ENCODE data around the gene OR5H1. TPM values are rescaled to one million over a fixed set of nuclear protein-coding genes. Genes with fewer than 3 reads are reported as not detected.

Gene OR5H1
- total RNA-seq (not detected), polyA plus RNA-seq (not detected)
- long read RNA-seq, donor 1: 0 reads
- long read RNA-seq, donor 2: 0 reads

DNA sequence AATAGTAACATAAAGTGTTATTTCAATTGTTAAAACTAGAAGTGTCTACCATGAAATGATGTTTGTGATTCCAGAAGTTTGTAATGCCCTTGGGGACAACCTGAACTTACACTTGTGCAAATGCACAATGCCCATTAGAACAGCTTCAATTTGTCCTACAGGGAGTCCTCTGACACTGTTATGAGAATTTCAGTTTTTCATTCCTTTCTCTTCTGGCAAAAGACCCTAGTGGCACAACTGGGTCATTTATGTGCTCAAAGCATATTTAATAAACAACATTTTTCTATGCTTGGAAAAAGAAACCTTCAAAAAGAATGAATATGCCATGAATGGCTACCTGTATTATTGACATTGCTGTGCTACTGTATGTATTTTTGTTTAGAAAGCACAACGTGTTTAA, at the start of gene OR5H1:
Gene OR5H1 (plus strand): TSS at position 301 of the 400 bp plus-strand sequence. CDS start 1,977 bp downstream, outside the sequence.
- no peaks in the 10 kb centered on the region for H3K9me3 ChIP-seq (ENCODE audit: control insufficient read depth, low read length)
- WGBS, 2 donors: 62 to 69% methylated on average over 1 of the region's 1 CpG
- DNase-seq (no peak), ATAC-seq (ENCODE audit: low FRiP score) (no peak)
- no peak within 1 kb of the TSS for H3K27ac ChIP-seq (ENCODE audit: low read depth in 1 of 2, low read length in 2 of 2)
- intact Hi-C loops (cut with DNase I): no loop called here
- H3K4me1 ChIP-seq (ENCODE audit: control insufficient read depth in 1 of 2, insufficient read depth in 2 of 2, low read length in 2 of 2): no peaks in the 10 kb centered on the region
- no peaks in the 10 kb centered on the region for H3K27me3 ChIP-seq (ENCODE audit: control insufficient read depth in 1 of 2, insufficient read depth in 2 of 2, low read length in 1 of 2)
- H3K4me3 ChIP-seq (ENCODE audit: low read length in 2 of 2): no peak within 1 kb of the TSS
- no peaks in the 10 kb centered on the region for H3K36me3 ChIP-seq (ENCODE audit: control insufficient read depth in 1 of 2, insufficient read depth in 2 of 2, low read length in 1 of 2)

DNA sequence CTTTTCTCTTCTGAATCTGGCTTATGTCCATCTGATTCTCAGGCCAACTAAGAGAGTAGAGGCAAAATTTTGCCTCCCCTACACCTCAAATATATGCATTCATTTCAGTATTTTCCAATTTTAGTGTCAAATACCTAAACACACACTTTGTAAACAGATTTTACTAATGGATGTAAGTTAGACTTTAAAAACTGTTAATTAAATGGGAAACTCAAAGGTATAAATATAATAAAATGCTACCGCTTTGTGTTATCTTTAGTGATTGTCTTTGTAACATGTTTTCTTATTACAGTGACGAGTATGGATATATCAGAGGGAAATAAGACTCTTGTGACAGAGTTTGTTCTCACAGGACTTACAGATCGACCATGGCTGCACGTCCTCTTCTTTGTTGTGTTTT, 43.6 kb upstream of the OR5H1 start, which contains the start of gene OR5AC2:
Gene OR5AC2 (plus strand): TSS at position 301 of the 400 bp plus-strand sequence. CDS start 0 bp downstream, at position 301.
- DNase-seq (no peak), ATAC-seq (ENCODE audit: low FRiP score) (no peak)
- Histone ChIP-seq H3K4me1 (ENCODE audit: control insufficient read depth in 1 of 2, insufficient read depth in 2 of 2, low read length in 2 of 2) (no peaks in the 10 kb centered on the region), H3K27me3 (ENCODE audit: control insufficient read depth in 1 of 2, insufficient read depth in 2 of 2, low read length in 1 of 2) (no peaks in the 10 kb centered on the region), H3K27ac (ENCODE audit: low read depth in 1 of 2, low read length in 2 of 2) (no peak within 1 kb of the TSS), H3K9me3 (ENCODE audit: control insufficient read depth, low read length) (no peaks in the 10 kb centered on the region), H3K36me3 (ENCODE audit: control insufficient read depth in 1 of 2, insufficient read depth in 2 of 2, low read length in 1 of 2) (no peaks in the 10 kb centered on the region), H3K4me3 (ENCODE audit: low read length in 2 of 2) (no peak within 1 kb of the TSS)
- intact Hi-C loops (cut with DNase I): no loop called here
- WGBS, 2 donors: 72 to 86% methylated on average over 4 of the region's 4 CpGs

DNA sequence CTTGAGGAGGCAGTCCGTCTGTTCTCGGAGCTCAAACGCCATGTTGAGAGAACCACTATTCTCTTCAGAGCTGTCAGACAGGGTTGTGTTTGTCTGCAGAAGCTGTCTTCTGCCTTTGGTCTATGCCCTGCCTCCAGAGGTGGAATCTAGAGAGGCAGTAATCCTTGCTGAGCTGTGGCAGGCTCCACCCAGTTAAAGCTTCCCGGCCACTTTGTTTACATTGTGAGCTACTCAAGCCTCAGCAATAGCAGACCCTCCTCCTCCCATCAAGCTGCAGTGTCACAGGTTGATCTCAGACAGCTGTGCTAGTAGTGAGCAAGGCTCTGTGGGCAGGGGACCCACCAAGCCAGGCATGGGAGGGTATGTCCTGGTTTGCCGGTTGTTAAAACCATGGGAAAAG, 34.6 kb upstream of the OR5H1 start:
- Histone ChIP-seq H3K9me3 (ENCODE audit: control insufficient read depth, low read length) (no peaks in the 10 kb centered on the region), H3K27me3 (ENCODE audit: control insufficient read depth in 1 of 2, insufficient read depth in 2 of 2, low read length in 1 of 2) (no peaks in the 10 kb centered on the region), H3K4me3 (ENCODE audit: low read length in 2 of 2) (no peak overlapping the region), H3K36me3 (ENCODE audit: control insufficient read depth in 1 of 2, insufficient read depth in 2 of 2, low read length in 1 of 2) (no peaks in the 10 kb centered on the region), H3K4me1 (ENCODE audit: control insufficient read depth in 1 of 2, insufficient read depth in 2 of 2, low read length in 2 of 2) (no peaks in the 10 kb centered on the region), H3K27ac (ENCODE audit: low read depth in 1 of 2, low read length in 2 of 2) (no peak overlapping the region)
- DNase-seq: no peak
- intact Hi-C loops (cut with DNase I): no loop called here
- no peak for ATAC-seq (ENCODE audit: low FRiP score)
- WGBS, 2 donors: 72 to 77% methylated on average over 5 of the region's 5 CpGs

- no peaks in the 10 kb centered on the region for H3K9me3 ChIP-seq (ENCODE audit: control insufficient read depth, low read length)
- no peak overlapping the region for H3K4me3 ChIP-seq (ENCODE audit: low read length in 2 of 2)
- DNase-seq: no peak
- intact Hi-C loops (cut with DNase I): no loop called here
- 76 to 81% methylated on average over 4 of the region's 4 CpGs for WGBS, 2 donors
- H3K4me1 ChIP-seq (ENCODE audit: control insufficient read depth in 1 of 2, insufficient read depth in 2 of 2, low read length in 2 of 2): no peaks in the 10 kb centered on the region
- H3K36me3 ChIP-seq (ENCODE audit: control insufficient read depth in 1 of 2, insufficient read depth in 2 of 2, low read length in 1 of 2): no peaks in the 10 kb centered on the region
- no peak overlapping the region for H3K27ac ChIP-seq (ENCODE audit: low read depth in 1 of 2, low read length in 2 of 2)
- ATAC-seq (ENCODE audit: low FRiP score): no peak
- H3K27me3 ChIP-seq (ENCODE audit: control insufficient read depth in 1 of 2, insufficient read depth in 2 of 2, low read length in 1 of 2): no peaks in the 10 kb centered on the region
Observed at GRCh38 chr3:98099848-98100247, 30.7 kb upstream of the OR5H1 start.

GRCh38 chr3:98108162-98108561, 22.4 kb upstream of the OR5H1 start:
- intact Hi-C loops (cut with DNase I): no loop called here
- Histone ChIP-seq H3K9me3 (ENCODE audit: control insufficient read depth, low read length) (peaks cover 3% of the 10 kb centered on the region), H3K27ac (ENCODE audit: low read depth in 1 of 2, low read length in 2 of 2) (no peak overlapping the region), H3K4me3 (ENCODE audit: low read length in 2 of 2) (no peak overlapping the region), H3K36me3 (ENCODE audit: control insufficient read depth in 1 of 2, insufficient read depth in 2 of 2, low read length in 1 of 2) (no peaks in the 10 kb centered on the region), H3K27me3 (ENCODE audit: control insufficient read depth in 1 of 2, insufficient read depth in 2 of 2, low read length in 1 of 2) (no peaks in the 10 kb centered on the region), H3K4me1 (ENCODE audit: control insufficient read depth in 1 of 2, insufficient read depth in 2 of 2, low read length in 2 of 2) (no peaks in the 10 kb centered on the region)
- ATAC-seq (ENCODE audit: low FRiP score) (no peak), DNase-seq (no peak)
- 40 to 50% methylated on average over 1 of the region's 1 CpG for WGBS, 2 donors

DNA sequence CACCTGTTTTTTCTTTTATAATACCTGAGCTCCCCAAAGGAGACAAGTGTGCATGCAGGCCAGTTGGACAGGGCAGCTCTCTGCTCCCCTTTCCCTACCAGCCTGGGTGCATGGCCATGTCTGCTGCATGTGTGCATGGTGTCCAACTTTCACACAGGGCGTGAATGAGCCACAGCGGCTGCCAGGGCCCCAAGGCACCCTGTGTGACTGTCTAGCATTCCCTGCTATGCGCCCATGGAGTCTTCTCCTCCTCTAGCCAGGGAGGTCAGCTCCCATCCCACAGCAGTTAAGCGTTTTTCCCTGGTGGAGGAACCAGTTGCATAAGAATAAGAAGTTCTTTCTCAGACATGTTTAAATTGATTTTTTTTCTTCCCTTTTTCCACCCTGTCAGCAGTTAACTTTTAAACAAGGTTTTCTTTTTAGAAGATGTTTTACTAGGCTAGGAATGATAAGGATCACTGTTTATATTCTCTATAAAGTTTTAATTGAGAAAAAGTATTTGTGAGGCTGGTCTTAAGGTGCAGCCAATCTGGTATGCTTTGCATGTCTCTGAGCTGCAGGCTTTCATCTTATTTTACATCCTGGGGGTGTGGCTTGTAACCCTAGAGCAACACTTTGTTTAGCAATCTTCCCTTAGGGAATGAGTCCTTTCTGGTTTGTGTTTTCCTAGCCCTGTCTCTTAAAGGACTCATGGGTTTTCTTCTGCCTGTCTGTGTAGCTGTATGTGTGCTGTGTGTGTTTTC, 20.5 kb upstream of the OR5H1 start:
- ATAC-seq (ENCODE audit: low FRiP score): no peak
- Histone ChIP-seq H3K9me3 (ENCODE audit: control insufficient read depth, low read length) (peaks cover 3% of the 10 kb centered on the region), H3K4me1 (ENCODE audit: control insufficient read depth in 1 of 2, insufficient read depth in 2 of 2, low read length in 2 of 2) (no peaks in the 10 kb centered on the region), H3K4me3 (ENCODE audit: low read length in 2 of 2) (no peak overlapping the region), H3K27ac (ENCODE audit: low read depth in 1 of 2, low read length in 2 of 2) (no peak overlapping the region), H3K36me3 (ENCODE audit: control insufficient read depth in 1 of 2, insufficient read depth in 2 of 2, low read length in 1 of 2) (no peaks in the 10 kb centered on the region), H3K27me3 (ENCODE audit: control insufficient read depth in 1 of 2, insufficient read depth in 2 of 2, low read length in 1 of 2) (no peaks in the 10 kb centered on the region)
- DNase-seq: peak in 1 of 2 donors; percentile 73
- 79 to 82% methylated on average over 4 of the region's 4 CpGs for WGBS, 2 donors
- intact Hi-C loops (cut with DNase I): no loop called here

DNA sequence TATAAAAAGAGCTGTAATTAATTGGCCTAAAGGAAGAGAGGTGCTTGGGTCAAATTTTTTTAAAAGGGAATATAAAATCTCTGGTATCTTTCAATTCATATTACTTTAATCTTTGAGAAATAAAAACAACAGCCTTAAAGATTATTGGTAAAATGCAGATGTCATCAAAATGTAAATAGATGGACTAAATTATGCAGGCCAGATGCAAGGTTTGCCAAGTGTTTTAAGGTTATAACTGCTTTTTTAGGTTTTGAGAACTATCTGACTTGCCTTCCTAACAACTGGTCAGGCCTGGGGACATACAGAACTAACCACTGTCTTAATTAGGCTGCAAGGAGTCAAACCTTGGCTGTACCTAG, 20.0 kb upstream of the OR5H1 start:
- intact Hi-C loops (cut with DNase I): no loop called here
- ATAC-seq (ENCODE audit: low FRiP score) (no peak), DNase-seq (no peak)
- no peaks in the 10 kb centered on the region for H3K4me1 ChIP-seq (ENCODE audit: control insufficient read depth in 1 of 2, insufficient read depth in 2 of 2, low read length in 2 of 2)
- no peaks in the 10 kb centered on the region for H3K27me3 ChIP-seq (ENCODE audit: control insufficient read depth in 1 of 2, insufficient read depth in 2 of 2, low read length in 1 of 2)
- peaks cover 3% of the 10 kb centered on the region for H3K9me3 ChIP-seq (ENCODE audit: control insufficient read depth, low read length)
- no peak overlapping the region for H3K4me3 ChIP-seq (ENCODE audit: low read length in 2 of 2)
- H3K27ac ChIP-seq (ENCODE audit: low read depth in 1 of 2, low read length in 2 of 2): no peak overlapping the region
- H3K36me3 ChIP-seq (ENCODE audit: control insufficient read depth in 1 of 2, insufficient read depth in 2 of 2, low read length in 1 of 2): no peaks in the 10 kb centered on the region

DNA sequence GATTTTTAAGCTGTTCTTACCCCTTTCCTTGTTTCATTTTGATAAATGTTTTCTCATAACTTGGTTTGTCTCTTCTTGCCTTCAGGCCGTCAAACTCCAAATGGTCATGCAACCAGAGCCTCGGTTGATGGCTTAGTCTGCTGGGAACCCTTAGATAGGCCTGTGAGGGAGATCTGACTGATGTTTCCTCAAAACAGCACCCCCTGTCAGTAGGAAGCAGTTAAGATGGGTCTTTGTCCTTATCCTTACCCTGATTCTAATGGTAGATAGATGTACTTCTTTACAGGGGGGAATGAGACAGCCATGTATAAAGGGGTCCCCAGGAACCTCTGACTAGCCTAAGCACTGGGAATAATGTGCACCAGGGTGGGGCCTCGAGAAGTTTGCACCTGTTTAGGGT, 16.3 kb upstream of the OR5H1 start:
- no peak for DNase-seq

DNA sequence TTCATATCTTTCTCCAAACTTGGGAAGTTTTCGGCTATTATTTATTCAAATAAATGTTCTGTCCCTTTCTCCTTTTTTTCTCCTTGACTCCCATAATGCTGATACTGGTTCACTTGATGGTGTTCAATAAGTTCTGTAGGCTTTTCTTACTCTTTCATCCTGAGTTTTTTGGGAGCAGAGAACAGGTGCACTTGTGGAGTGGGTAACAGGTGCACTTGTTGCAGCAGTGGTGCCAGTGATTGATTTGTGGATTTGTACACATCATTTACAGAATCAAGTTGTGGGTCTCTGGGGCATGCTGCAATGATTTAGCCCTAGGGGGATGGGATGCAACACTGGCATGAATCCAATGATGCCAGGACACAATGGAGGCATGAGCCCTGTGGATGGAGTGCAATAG, 14.8 kb upstream of the OR5H1 start:
- no peak overlapping the region for H3K4me3 ChIP-seq (ENCODE audit: low read length in 2 of 2)
- no peaks in the 10 kb centered on the region for H3K4me1 ChIP-seq (ENCODE audit: control insufficient read depth in 1 of 2, insufficient read depth in 2 of 2, low read length in 2 of 2)
- no peaks in the 10 kb centered on the region for H3K27me3 ChIP-seq (ENCODE audit: control insufficient read depth in 1 of 2, insufficient read depth in 2 of 2, low read length in 1 of 2)
- ATAC-seq (ENCODE audit: low FRiP score): no peak
- WGBS, 2 donors: 93 to 95% methylated on average over 1 of the region's 1 CpG
- H3K9me3 ChIP-seq (ENCODE audit: control insufficient read depth, low read length): peaks cover 10% of the 10 kb centered on the region
- DNase-seq: no peak
- H3K36me3 ChIP-seq (ENCODE audit: control insufficient read depth in 1 of 2, insufficient read depth in 2 of 2, low read length in 1 of 2): no peaks in the 10 kb centered on the region
- intact Hi-C loops (cut with DNase I): no loop called here
- H3K27ac ChIP-seq (ENCODE audit: low read depth in 1 of 2, low read length in 2 of 2): no peak overlapping the region

More for the DNA sequence above, 16.3 kb upstream of the OR5H1 start:
- 48 to 54% methylated on average over 3 of the region's 3 CpGs for whole genome bisulfite sequencing, 2 donors
- Histone ChIP-seq H3K4me3 (ENCODE audit: low read length in 2 of 2) (no peak overlapping the region), H3K9me3 (ENCODE audit: control insufficient read depth, low read length) (peaks cover 10% of the 10 kb centered on the region), H3K27ac (ENCODE audit: low read depth in 1 of 2, low read length in 2 of 2) (no peak overlapping the region), H3K4me1 (ENCODE audit: control insufficient read depth in 1 of 2, insufficient read depth in 2 of 2, low read length in 2 of 2) (no peaks in the 10 kb centered on the region), H3K27me3 (ENCODE audit: control insufficient read depth in 1 of 2, insufficient read depth in 2 of 2, low read length in 1 of 2) (no peaks in the 10 kb centered on the region), H3K36me3 (ENCODE audit: control insufficient read depth in 1 of 2, insufficient read depth in 2 of 2, low read length in 1 of 2) (no peaks in the 10 kb centered on the region)
- ATAC-seq (ENCODE audit: low FRiP score): no peak
- intact Hi-C loops (cut with DNase I): no loop called here
